HepG2 (cell line): ENCODE results near the gene ALG14. TPM values are rescaled to one million over a fixed set of nuclear protein-coding genes. Genes with fewer than 3 reads are reported as not detected.

Source experiments
- ATAC-seq: fragments of 200-7000 bp; cut with Tn5 transposase; 3 replicates; pipeline ENCODE4 v1.9.1; 2020; ENCODE audit warnings: mild to moderate bottlenecking, moderate library complexity
- BruUV-seq: library from RNA; stranded (reverse); fragments of 400-500 nt; replicated peaks from 2 replicates; lab custom pipeline; 2021; lab: Mats Ljungman, UMichigan
- CTCF ChIA-PET: fragments of 300-600 bp; formaldehyde crosslinking; extraction: SDS; loops from one replicate; lab custom pipeline; 2021; ENCODE audit warnings: low total read pairs, inconsistent platforms, low intra/inter-chr PET ratio; lab: Yijun Ruan, JAX
- POLR2A ChIA-PET: fragments of 350-600 bp; sonication (Branson Sonifier 250); formaldehyde crosslinking; loops from one replicate; lab custom pipeline; 2020; ENCODE audit warnings: antibody characterized with exemption, inconsistent platforms; lab: Yijun Ruan, JAX
- DNase-seq: peaks from one replicate; pipeline ENCODE4 v3.0.0-alpha.2; 2015; ENCODE audit warnings: low spot score
- FAIRE-seq: peaks from 3 replicates; lab custom pipeline; 2011; peaks lifted over from hg19 to GRCh38; lab: Jason Lieb, UNC
- H2AFZ ChIP-seq: one replicate; pipeline ENCODE4 v1.6.1; 2011; ENCODE audit warnings: low read length, inconsistent platforms
- H3K27ac ChIP-seq: fragments of 300-600 bp; 3 replicates; pipeline ENCODE4 v1.8.0; 2011; ENCODE audit warnings: mixed run types, mild to moderate bottlenecking, mixed read lengths, low read length, inconsistent platforms; ENCODE audit not compliant: insufficient read depth; ENCODE audit errors: extremely low read length
- H3K27me3 ChIP-seq, 2 experiments: fragments of 200-600 bp in 1 of 2; 2 replicates in 1 of 2; 3 replicates in 1 of 2; pipeline versions ENCODE4 v1.6.0 to v1.8.0; 2011; ENCODE audit warnings: low read length in 2 of 2, mild to moderate bottlenecking in 2 of 2, moderate library complexity in 2 of 2, inconsistent platforms in 1 of 2; ENCODE audit not compliant: insufficient read depth in 2 of 2, control insufficient read depth in 1 of 2
- H3K36me3 ChIP-seq, 2 experiments: fragments of 200-600 bp in 1 of 2; replicated peaks in 1 of 2; 2 replicates in 1 of 2; 3 replicates in 1 of 2; pipeline versions ENCODE4 v1.5.1 to v1.8.0; 2011; ENCODE audit warnings: low read length in 2 of 2, inconsistent platforms in 1 of 2; ENCODE audit not compliant: insufficient read depth in 2 of 2, control insufficient read depth in 1 of 2
- H3K4me1 ChIP-seq: 2 replicates; pipeline ENCODE4 v1.5.1; 2012; ENCODE audit warnings: low read length, inconsistent platforms; ENCODE audit not compliant: insufficient read depth
- H3K4me2 ChIP-seq: 2 replicates; pipeline ENCODE4 v1.6.0; 2011; ENCODE audit warnings: low read depth, low read length, inconsistent platforms
- H3K4me3 ChIP-seq, 3 experiments: fragments of 200-600 bp in 1 of 3; sonication (generic), shearing (Covaris generic) in 1 of 3; replicated peaks in 1 of 3; 2 replicates each; pipeline ENCODE4 v1.5.1; 2011 to 2016; ENCODE audit warnings: low read length in 3 of 3, inconsistent platforms in 2 of 3, low read depth in 2 of 3, mild to moderate bottlenecking in 2 of 3, control low read depth in 1 of 3, mixed read lengths in 1 of 3; ENCODE audit not compliant: insufficient read depth in 1 of 3
- H3K79me2 ChIP-seq: one replicate; pipeline ENCODE4 v1.6.1; 2011; ENCODE audit warnings: low read length, inconsistent platforms; ENCODE audit not compliant: insufficient read depth
- H3K9ac ChIP-seq: 2 replicates; pipeline ENCODE4 v1.6.0; 2011; ENCODE audit warnings: mild to moderate bottlenecking, low read depth, low read length, inconsistent platforms; ENCODE audit not compliant: insufficient read depth
- H3K9me3 ChIP-seq: 2 replicates; pipeline ENCODE4 v1.5.1; 2012; ENCODE audit warnings: mild to moderate bottlenecking, low read length
- H4K20me1 ChIP-seq: 2 replicates; pipeline ENCODE4 v1.6.0; 2011; ENCODE audit warnings: inconsistent platforms, mild to moderate bottlenecking, low read length, moderate library complexity; ENCODE audit not compliant: insufficient read depth
- GTF2F1 ChIP-seq: fragments of 150-350 bp; IDR thresholded peaks from 2 replicates; pipeline ENCODE4 v1.6.1; 2014; ENCODE audit warnings: low read length
- KLF6 ChIP-seq: IDR thresholded peaks from 2 replicates; pipeline ENCODE4 v1.8.0; 2016; ENCODE audit warnings: missing biosample characterization, missing genetic modification reagents
- MTF1 ChIP-seq: sonication (generic); formaldehyde crosslinking; IDR thresholded peaks from 2 replicates; pipeline ENCODE4 v1.5.0; 2020; ENCODE audit warnings: missing genetic modification reagents
- NR2C2 ChIP-seq: sonication (generic); formaldehyde crosslinking; IDR thresholded peaks from 2 replicates; pipeline ENCODE4 v1.4.0; 2020; ENCODE audit warnings: missing genetic modification reagents, mild to moderate bottlenecking, moderate library complexity, borderline replicate concordance
- POLR2AphosphoS5 ChIP-seq: IDR thresholded peaks from 2 replicates; pipeline ENCODE4 v1.6.1; 2012; ENCODE audit warnings: low read depth, low read length
- ZNF484 ChIP-seq: sonication (generic); formaldehyde crosslinking; IDR thresholded peaks from 2 replicates; pipeline ENCODE4 v1.5.1; 2020; ENCODE audit warnings: mild to moderate bottlenecking, low read depth, missing genetic modification reagents, borderline replicate concordance
- ZNF513 ChIP-seq: sonication (generic); formaldehyde crosslinking; conservative IDR thresholded peaks from 2 replicates; pipeline ENCODE4 v1.5.0; 2020; ENCODE audit warnings: missing genetic modification reagents
- WGBS: methylation state at CpG from one replicate; pipeline ENCODE4 v1.1.6; 2017; ENCODE audit warnings: low lambda C conversion rate; 5-methylcytosine and 5-hydroxymethylcytosine counted together
- in situ Hi-C: cut with HindIII; loops from 2 replicates; pipeline ENCODE4 v1.10.0; 2017; ENCODE audit warnings: low pct_unique_long_range_greater_than_20kb; ENCODE audit not compliant: extremely low pct_ligation_motif_present
- intact Hi-C: fragments of 100-400 bp; cut with micrococcal nuclease; formaldehyde crosslinking; loops from one replicate; pipeline ENCODE4 v1.10.0; 2022; ENCODE audit not compliant: unreplicated experiment
- polyA plus RNA-seq, 8 experiments: library from polyadenylated mRNA; depleted of rRNA in 3 of 8; stranded (reverse) in 7 of 8; unstranded in 1 of 8; fragments of >200 nt; fragmentation: Illumina TruSeq in 4 of 8; extraction: Trizol in 4 of 8; gene quantifications; 2 replicates each; pipeline versions ENCODE4 v1.2.1 to v1.2.3, GENCODE V29; 2011 to 2016; ENCODE audit warnings: low read depth in 4 of 8, missing spikeins in 1 of 8, mixed read lengths in 1 of 8; ENCODE audit not compliant: insufficient read depth in 1 of 8
- total RNA-seq, 5 experiments: library from RNA; depleted of rRNA; stranded (reverse); fragments of >200 nt; fragmentation: Illumina TruSeq; extraction: Trizol; gene quantifications; 2 replicates each; pipeline ENCODE4 v1.2.3, GENCODE V29; 2016; ENCODE audit warnings: low read depth in 1 of 5
- TF ChIP-seq, protein P1 (sequence below): sonication (generic); formaldehyde crosslinking; IDR thresholded peaks from 2 replicates; pipeline ENCODE4 v1.8.0; 2022; ENCODE audit warnings: mild to moderate bottlenecking, missing genetic modification reagents, moderate library complexity
- TF ChIP-seq, protein P2 (sequence below): IDR thresholded peaks from 2 replicates; pipeline ENCODE4 v1.6.1; 2016; ENCODE audit warnings: missing genetic modification reagents, missing compliant biosample characterization

ALG14 gene
- total and polyA plus RNA-seq, 2 of the 13 experiments (the other 11 are each of a cell fraction or from before 2014, with no cell fraction given) = 4.5 to 12.7 TPM

DNA sequence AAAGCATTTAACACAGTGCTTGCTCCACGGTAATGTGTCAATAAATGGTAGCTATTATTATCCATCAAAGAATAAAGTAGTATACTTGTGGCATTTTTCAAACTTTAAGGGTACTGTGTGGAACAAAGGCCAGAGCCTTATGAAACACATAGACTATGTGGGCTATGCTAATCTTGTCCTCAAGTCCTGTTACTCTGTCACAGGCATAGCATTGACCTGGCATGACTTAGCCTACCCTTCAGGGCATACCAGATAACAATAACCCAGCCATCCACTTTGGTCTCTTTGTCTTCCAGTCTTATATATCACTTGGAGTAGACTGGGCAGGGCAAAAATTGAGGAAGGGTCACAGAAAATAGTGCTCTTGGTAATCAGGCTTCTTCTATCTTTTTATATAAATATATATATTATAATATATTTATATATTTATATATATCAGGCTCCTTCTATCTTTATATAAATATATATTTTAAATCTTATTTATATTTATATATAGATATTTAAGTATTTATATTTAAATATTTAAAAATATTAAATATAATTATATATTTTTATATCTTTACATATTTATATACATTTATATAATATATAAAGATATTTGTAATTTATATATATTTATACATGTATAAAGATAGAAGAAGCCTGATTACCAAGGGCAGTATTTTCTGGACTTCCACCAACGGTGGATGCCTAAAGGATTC lies 79.7 kb downstream of the ALG14 start (continued):
- TF ChIP-seq, protein P1, sequence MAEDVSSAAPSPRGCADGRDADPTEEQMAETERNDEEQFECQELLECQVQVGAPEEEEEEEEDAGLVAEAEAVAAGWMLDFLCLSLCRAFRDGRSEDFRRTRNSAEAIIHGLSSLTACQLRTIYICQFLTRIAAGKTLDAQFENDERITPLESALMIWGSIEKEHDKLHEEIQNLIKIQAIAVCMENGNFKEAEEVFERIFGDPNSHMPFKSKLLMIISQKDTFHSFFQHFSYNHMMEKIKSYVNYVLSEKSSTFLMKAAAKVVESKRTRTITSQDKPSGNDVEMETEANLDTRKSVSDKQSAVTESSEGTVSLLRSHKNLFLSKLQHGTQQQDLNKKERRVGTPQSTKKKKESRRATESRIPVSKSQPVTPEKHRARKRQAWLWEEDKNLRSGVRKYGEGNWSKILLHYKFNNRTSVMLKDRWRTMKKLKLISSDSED (CRISPR knock-in tag) = no peak
- TF ChIP-seq MTF1 (CRISPR knock-in tag) (no peak), KLF6 (CRISPR knock-in tag) (no peak)

GRCh38 chr1:94992161-94992560 lies 80.6 kb downstream of the ALG14 start:
- no peaks in the 10 kb centered on the region for H3K36me3 ChIP-seq
- H3K27me3 ChIP-seq = no peaks in the 10 kb centered on the region; a peak in 1 of 5 replicates
- no peak for FAIRE-seq
- no peaks in the 10 kb centered on the region for H3K9me3 ChIP-seq
- no peak for ATAC-seq
- no peak overlapping the region for H2AFZ ChIP-seq
- no peak for DNase-seq
- 94% methylated on average over 5 of the region's 5 CpGs for WGBS
- no peak overlapping the region for H3K27ac ChIP-seq
- CTCF ChIA-PET = no interaction called here
- no peaks in the 10 kb centered on the region for H3K79me2 ChIP-seq
- H4K20me1 ChIP-seq = no peaks in the 10 kb centered on the region
- no TSS peak for BruUV-seq
- no peak overlapping the region for H3K9ac ChIP-seq
- POLR2A ChIA-PET = no interaction called here
- intact Hi-C loops (no loop called here), in situ Hi-C loops (no loop called here)
- no peak overlapping the region for H3K4me3 ChIP-seq
- peaks cover 36% of the 10 kb centered on the region for H3K4me1 ChIP-seq
- no peak for TF ChIP-seq NR2C2
- TF ChIP-seq, protein P2, sequence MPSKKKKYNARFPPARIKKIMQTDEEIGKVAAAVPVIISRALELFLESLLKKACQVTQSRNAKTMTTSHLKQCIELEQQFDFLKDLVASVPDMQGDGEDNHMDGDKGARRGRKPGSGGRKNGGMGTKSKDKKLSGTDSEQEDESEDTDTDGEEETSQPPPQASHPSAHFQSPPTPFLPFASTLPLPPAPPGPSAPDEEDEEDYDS (CRISPR knock-in tag) = no peak
- no peak for TF ChIP-seq POLR2AphosphoS5
- no peak for TF ChIP-seq GTF2F1
- no peak for TF ChIP-seq ZNF513 (CRISPR knock-in tag)
- no peak for TF ChIP-seq ZNF484 (CRISPR knock-in tag)
- no peak overlapping the region for H3K4me2 ChIP-seq
